Measurements from ENCODE around the gene MSI2. TPM values are rescaled to one million over a fixed set of nuclear protein-coding genes. Genes with fewer than 3 reads are reported as not detected.

MSI2 gene
- total and polyA plus RNA-seq, 2 donors (not counting 1 experiment from before 2014, with no cell fraction given): 16.1 to 196 TPM

DNA sequence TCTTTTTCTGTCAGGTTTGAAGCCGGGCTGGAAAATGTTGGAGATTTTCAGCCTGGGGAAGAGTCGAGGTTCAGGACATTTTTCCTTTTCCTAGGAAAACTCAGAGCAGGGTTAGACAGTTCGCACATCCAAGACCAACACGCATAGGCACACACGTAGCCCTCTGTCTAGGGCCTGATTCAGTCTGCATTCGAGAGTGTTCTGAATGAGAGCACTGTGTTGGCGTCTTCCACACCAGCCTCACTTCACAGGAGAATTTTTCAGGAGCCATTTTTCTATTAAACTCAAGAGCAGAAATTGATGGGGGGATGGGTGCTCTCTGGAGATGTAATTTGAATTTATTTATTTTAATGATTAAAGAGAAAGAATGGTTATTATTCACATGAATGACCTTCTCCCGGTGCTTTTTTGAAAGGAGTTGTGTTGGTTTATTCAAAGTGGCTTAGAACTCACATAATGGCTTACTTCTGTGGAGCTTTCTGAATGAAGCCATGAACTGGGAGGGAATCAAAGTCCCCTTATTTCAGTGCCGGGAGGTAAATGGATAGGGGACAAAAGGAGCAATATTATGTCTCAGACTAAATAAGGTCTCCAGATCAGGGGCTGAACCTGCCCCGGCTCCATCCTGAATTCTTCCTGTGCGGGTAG is 294.5 kb downstream of the MSI2 start:
- H3K4me3 Mint-ChIP-seq: peak overlapping the region; percentile 81

More for the DNA sequence above, 294.5 kb downstream of the MSI2 start:
- Histone ChIP-seq H3K9me3 (ENCODE audit: control extremely low read depth in 1 of 3, control insufficient read depth in 2 of 3, insufficient read depth in 1 of 3, low read length in 2 of 3) (no peaks in the 10 kb centered on the region), H3K27me3 (replicated peaks in 1 of 4; ENCODE audit: control extremely low read depth in 1 of 4, control insufficient read depth in 3 of 4, insufficient read depth in 4 of 4, low read length in 3 of 4) (no peaks in the 10 kb centered on the region), H4K20me1 (ENCODE audit: control insufficient read depth, insufficient read depth, low read length, poor library complexity, severe bottlenecking) (no peaks in the 10 kb centered on the region), H3K4me2 (replicated peaks; ENCODE audit: low read depth, low read length, poor library complexity, severe bottlenecking) (peak overlapping the region; percentile 82), H3K4me3 (ENCODE audit: control extremely low read depth in 1 of 5, extremely low read depth in 1 of 5, insufficient read depth in 1 of 5, low read depth in 2 of 5, low read length in 4 of 5) (peak overlapping the region; percentile 37 to 53 (median 44)), H3K9ac (ENCODE audit: low read length) (peak overlapping the region; percentile 60), H3K36me3 (replicated peaks in 1 of 2; ENCODE audit: control extremely low read depth in 1 of 2, control insufficient read depth in 1 of 2, extremely low read depth in 1 of 2, insufficient read depth in 2 of 2, low read length in 1 of 2) (peaks cover 0 to 1% of the 10 kb centered on the region in 2 experiments), H2AFZ (ENCODE audit: insufficient read depth, low read depth, low read length, poor library complexity, severe bottlenecking) (no peak overlapping the region), H3K79me2 (ENCODE audit: control insufficient read depth, insufficient read depth, low read length) (peaks cover 58% of the 10 kb centered on the region), H3K4me1 (ENCODE audit: control insufficient read depth in 2 of 2, insufficient read depth in 2 of 2, low read length in 2 of 2) (peaks cover 80 to 90% of the 10 kb centered on the region in 2 donors), H3K27ac (ENCODE audit: low read length in 2 of 2) (peak overlapping the region; percentile 96 to 97)
- TF ChIP-seq, protein P1, sequence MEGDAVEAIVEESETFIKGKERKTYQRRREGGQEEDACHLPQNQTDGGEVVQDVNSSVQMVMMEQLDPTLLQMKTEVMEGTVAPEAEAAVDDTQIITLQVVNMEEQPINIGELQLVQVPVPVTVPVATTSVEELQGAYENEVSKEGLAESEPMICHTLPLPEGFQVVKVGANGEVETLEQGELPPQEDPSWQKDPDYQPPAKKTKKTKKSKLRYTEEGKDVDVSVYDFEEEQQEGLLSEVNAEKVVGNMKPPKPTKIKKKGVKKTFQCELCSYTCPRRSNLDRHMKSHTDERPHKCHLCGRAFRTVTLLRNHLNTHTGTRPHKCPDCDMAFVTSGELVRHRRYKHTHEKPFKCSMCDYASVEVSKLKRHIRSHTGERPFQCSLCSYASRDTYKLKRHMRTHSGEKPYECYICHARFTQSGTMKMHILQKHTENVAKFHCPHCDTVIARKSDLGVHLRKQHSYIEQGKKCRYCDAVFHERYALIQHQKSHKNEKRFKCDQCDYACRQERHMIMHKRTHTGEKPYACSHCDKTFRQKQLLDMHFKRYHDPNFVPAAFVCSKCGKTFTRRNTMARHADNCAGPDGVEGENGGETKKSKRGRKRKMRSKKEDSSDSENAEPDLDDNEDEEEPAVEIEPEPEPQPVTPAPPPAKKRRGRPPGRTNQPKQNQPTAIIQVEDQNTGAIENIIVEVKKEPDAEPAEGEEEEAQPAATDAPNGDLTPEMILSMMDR (IDR thresholded peaks at IDR 0.05): no peak
- no peak for TF ChIP-seq EZH2 (IDR thresholded peaks at IDR 0.05; ENCODE audit: borderline replicate concordance, insufficient read depth, low read depth, low read length, poor library complexity, severe bottlenecking)
- no peaks in the 10 kb centered on the region for H3K27me3 Mint-ChIP-seq
- peaks cover 91% of the 10 kb centered on the region for H3K4me1 Mint-ChIP-seq
- WGBS (ENCODE audit: insufficient coverage): 54% methylated on average over 5 of the region's 11 CpGs
- ATAC-seq (ENCODE audit: low read depth) (no peak), DNase-seq (no peak)
- intact Hi-C loops (cut with micrococcal nuclease): loop anchor here (1.0 to 5.0 kb wide), 4 partner anchors 54 to 293 kb away; partner anchors contain the start of gene MSI2
- ChIA-PET POLR2A (interaction anchor here (0.5 to 1.6 kb wide), 6 partner anchors 8 to 294 kb away, joined by 3 to 8 read pairs (median 3); partner anchors contain the start of gene MSI2), CTCF (interaction anchor here (0.6 to 6.3 kb wide), 11 partner anchors 35 to 1406 kb away, joined by 3 to 64 read pairs (median 3); no protein-coding TSS in a partner anchor)
- H3K27ac Mint-ChIP-seq: peak overlapping the region; percentile 87
- H3K9me3 Mint-ChIP-seq (ENCODE audit: insufficient read depth): no peaks in the 10 kb centered on the region

All from B cell (primary cell).